H1 (cell line): Measurements from ENCODE around the gene ARHGAP42. TPM values are rescaled to one million over a fixed set of nuclear protein-coding genes. Genes with fewer than 3 reads are reported as not detected.

Experiments
- CTCF ChIA-PET: fragments of 300-600 bp; sonication (Branson Sonifier 250); formaldehyde crosslinking; loops from one replicate; lab custom pipeline; 2021; ENCODE audit not compliant: partially characterized antibody; lab: Charles Lee
- POLR2A ChIA-PET: fragments of 300-600 bp; sonication (Branson Sonifier 250); formaldehyde crosslinking; loops from one replicate; lab custom pipeline; 2021; ENCODE audit warnings: inconsistent platforms; ENCODE audit not compliant: partially characterized antibody; lab: Charles Lee
- DNase-seq, 2 experiments: peaks; one replicate each; pipeline versions ENCODE4 v3.0.0 to v3.0.0-alpha.2; 2010 to 2022; ENCODE audit warnings: low spot score in 2 of 2, low read depth in 1 of 2, mixed read lengths in 1 of 2
- FAIRE-seq: peaks from 2 replicates; lab custom pipeline; 2011; peaks lifted over from hg19 to GRCh38; lab: Jason Lieb, UNC
- H2AFZ ChIP-seq: 2 replicates; pipeline ENCODE4 v1.8.1; 2012; ENCODE audit warnings: low read length, inconsistent platforms
- H2AK5ac ChIP-seq: 2 replicates; pipeline ENCODE4 v1.6.1; 2013; ENCODE audit warnings: low read depth, low read length
- H2BK120ac ChIP-seq: replicated peaks from 2 replicates; pipeline ENCODE3; 2013; ENCODE audit warnings: low read depth, low read length, inconsistent platforms
- H2BK12ac ChIP-seq: 2 replicates; pipeline ENCODE4 v1.6.1; 2013; ENCODE audit warnings: low read depth, low read length
- H2BK15ac ChIP-seq: 2 replicates; pipeline ENCODE4 v1.6.1; 2013; ENCODE audit warnings: low read length
- H2BK20ac ChIP-seq: 2 replicates; pipeline ENCODE4 v1.6.1; 2013; ENCODE audit warnings: low read length
- H2BK5ac ChIP-seq: 2 replicates; pipeline ENCODE4 v1.6.1; 2013; ENCODE audit warnings: low read depth, low read length
- H3K14ac ChIP-seq: 2 replicates; pipeline ENCODE4 v1.6.1; 2013; ENCODE audit warnings: inconsistent platforms; ENCODE audit not compliant: insufficient read length
- H3K18ac ChIP-seq: 2 replicates; pipeline ENCODE4 v1.6.1; 2013; ENCODE audit warnings: low read length; ENCODE audit errors: extremely low read depth
- H3K23ac ChIP-seq: 2 replicates; pipeline ENCODE4 v1.6.1; 2013; ENCODE audit warnings: inconsistent platforms; ENCODE audit not compliant: insufficient read length
- H3K23me2 ChIP-seq: 2 replicates; pipeline ENCODE4 v1.6.1; 2013; ENCODE audit warnings: low read depth, low read length
- H3K27ac ChIP-seq: 2 replicates; pipeline ENCODE4 v1.6.1; 2011; ENCODE audit warnings: low read depth, low read length, inconsistent platforms
- H3K27me3 ChIP-seq, 4 experiments: replicated peaks in 1 of 4; 1 replicate in 1 of 4; 2 replicates in 3 of 4; pipeline versions ENCODE4 v1.6.1 to v1.8.1; 2011 to 2013; ENCODE audit warnings: low read length in 3 of 4, mild to moderate bottlenecking in 3 of 4, inconsistent platforms in 2 of 4, mixed read lengths in 2 of 4, moderate library complexity in 1 of 4; ENCODE audit not compliant: control insufficient read depth in 3 of 4, insufficient read depth in 3 of 4; ENCODE audit errors: extremely low read depth in 1 of 4
- H3K36me3 ChIP-seq, 4 experiments: 2 replicates each; pipeline versions ENCODE4 v1.6.1 to v1.8.1; 2011 to 2013; ENCODE audit warnings: mild to moderate bottlenecking in 4 of 4, low read length in 3 of 4, moderate library complexity in 2 of 4, control low read depth in 1 of 4, inconsistent platforms in 1 of 4; ENCODE audit not compliant: insufficient read depth in 4 of 4, control insufficient read depth in 2 of 4
- H3K4ac ChIP-seq: replicated peaks from 2 replicates; pipeline ENCODE3; 2013; ENCODE audit warnings: low read length, low read depth, mixed read lengths, inconsistent platforms; ENCODE audit not compliant: insufficient read length
- H3K4me1 ChIP-seq, 4 experiments: replicated peaks in 1 of 4; 1 replicate in 1 of 4; 2 replicates in 3 of 4; pipeline versions ENCODE4 v1.6.1 to v1.8.1; 2011 to 2013; ENCODE audit warnings: low read length in 3 of 4, inconsistent platforms in 2 of 4, mixed read lengths in 1 of 4; ENCODE audit not compliant: insufficient read depth in 4 of 4, control insufficient read depth in 3 of 4
- H3K4me2 ChIP-seq, 2 experiments: 2 replicates each; pipeline versions ENCODE4 v1.6.1 to v1.8.1; 2011 to 2013; ENCODE audit warnings: low read depth in 2 of 2, low read length in 2 of 2, control low read depth in 1 of 2, inconsistent platforms in 1 of 2, mild to moderate bottlenecking in 1 of 2; ENCODE audit not compliant: insufficient read depth in 1 of 2
- H3K4me3 ChIP-seq, 4 experiments: fragments of 200-600, 300-600 bp in 1 of 4; sonication (generic), shearing (Covaris generic), sonication (Bioruptor Twin) in 1 of 4; 2 replicates each; pipeline versions ENCODE4 v1.5.1 to v1.8.1; 2011 to 2016; ENCODE audit warnings: low read length in 4 of 4, low read depth in 3 of 4, control low read depth in 2 of 4, inconsistent platforms in 2 of 4, mild to moderate bottlenecking in 2 of 4, mixed read lengths in 1 of 4, moderate library complexity in 1 of 4; ENCODE audit not compliant: insufficient read depth in 2 of 4; ENCODE audit errors: extremely low read depth in 1 of 4
- H3K56ac ChIP-seq: replicated peaks from 2 replicates; pipeline ENCODE3; 2013; ENCODE audit warnings: low read depth, mild to moderate bottlenecking, mixed read lengths, low read length, inconsistent platforms; ENCODE audit not compliant: insufficient read length
- H3K79me1 ChIP-seq: 2 replicates; pipeline ENCODE4 v1.6.1; 2013; ENCODE audit warnings: low read depth, low read length, control low read depth
- H3K79me2 ChIP-seq, 2 experiments: 2 replicates each; pipeline versions ENCODE4 v1.6.1 to v1.8.1; 2012 to 2013; ENCODE audit warnings: low read length in 2 of 2, mild to moderate bottlenecking in 2 of 2, inconsistent platforms in 1 of 2; ENCODE audit not compliant: insufficient read depth in 2 of 2, control insufficient read depth in 1 of 2
- H3K9ac ChIP-seq, 4 experiments: replicated peaks in 1 of 4; 1 replicate in 1 of 4; 2 replicates in 3 of 4; pipeline versions ENCODE4 v1.6.1 to v1.8.1; 2011 to 2013; ENCODE audit warnings: low read depth in 3 of 4, low read length in 3 of 4, control low read depth in 2 of 4, mild to moderate bottlenecking in 2 of 4, moderate library complexity in 2 of 4, inconsistent platforms in 1 of 4; ENCODE audit errors: extremely low read depth in 1 of 4
- H3K9me3 ChIP-seq, 2 experiments: 2 replicates each; pipeline versions ENCODE4 v1.6.1 to v1.8.1; 2012 to 2013; ENCODE audit warnings: mild to moderate bottlenecking in 2 of 2, moderate library complexity in 2 of 2, control low read depth in 1 of 2, inconsistent platforms in 1 of 2, low read depth in 1 of 2, low read length in 1 of 2, mixed read lengths in 1 of 2; ENCODE audit not compliant: insufficient read depth in 2 of 2
- H4K20me1 ChIP-seq, 2 experiments: replicated peaks in 1 of 2; 2 replicates each; pipeline versions ENCODE3 to v1.8.1; 2011 to 2013; ENCODE audit warnings: inconsistent platforms in 2 of 2, low read length in 2 of 2, mild to moderate bottlenecking in 1 of 2; ENCODE audit not compliant: insufficient read depth in 2 of 2, control insufficient read depth in 1 of 2
- H4K5ac ChIP-seq: 2 replicates; pipeline ENCODE4 v1.6.1; 2013; ENCODE audit warnings: low read length, low read depth, mixed read lengths, inconsistent platforms; ENCODE audit not compliant: insufficient read length
- H4K8ac ChIP-seq: 2 replicates; pipeline ENCODE4 v1.8.0; 2013; ENCODE audit warnings: mild to moderate bottlenecking, moderate library complexity, low read length, inconsistent platforms; ENCODE audit not compliant: insufficient read depth; ENCODE audit errors: extremely low read depth
- H4K91ac ChIP-seq: replicated peaks from 2 replicates; pipeline ENCODE3; 2013; ENCODE audit warnings: low read length, mixed read lengths, inconsistent platforms; ENCODE audit not compliant: insufficient read length
- HDAC6 ChIP-seq: IDR thresholded peaks from one replicate; pipeline ENCODE4 v1.7.1; 2012; ENCODE audit warnings: low read depth, mild to moderate bottlenecking, inconsistent platforms, low read length, moderate library complexity
- RAD21 ChIP-seq, 2 experiments: IDR thresholded peaks in 1 of 2; conservative IDR thresholded peaks in 1 of 2; 2 replicates each; pipeline ENCODE4 v1.6.1; 2011; ENCODE audit warnings: low read depth in 2 of 2, low read length in 2 of 2, improper control_type of control experiment in 1 of 2, inconsistent platforms in 1 of 2, mild to moderate bottlenecking in 1 of 2, moderate library complexity in 1 of 2
- WGBS, 2 experiments: shearing (Covaris generic) in 1 of 2; methylation state at CpG; one replicate each; pipeline versions ENCODE4 v1.1.6 to v1.1.7; 2013 to 2015; ENCODE audit warnings: low lambda C conversion rate in 2 of 2, mixed read lengths in 2 of 2, inconsistent platforms in 1 of 2, low coverage in 1 of 2, missing lambda C conversion rate in 1 of 2; ENCODE audit not compliant: insufficient replicate concordance in 2 of 2, insufficient coverage in 1 of 2, insufficient read length in 1 of 2; ENCODE audit errors: extremely low coverage in 1 of 2, missing lambda C conversion rate in 1 of 2; 5-methylcytosine and 5-hydroxymethylcytosine counted together
- polyA plus RNA-seq, 7 experiments: library from polyadenylated mRNA; depleted of rRNA in 3 of 7; stranded (reverse) in 5 of 7; unstranded in 2 of 7; fragments of >200 nt in 5 of 7; fragments of 200-250 nt in 2 of 7; gene quantifications; 1 replicate in 5 of 7; 2 replicates in 1 of 7; 4 replicates in 1 of 7; pipeline versions ENCODE4 v1.2.1 to v1.2.3, GENCODE V29; 2011 to 2013; ENCODE audit warnings: missing spikeins in 2 of 7, mixed read lengths in 2 of 7
- total RNA-seq: library from RNA; stranded (reverse); fragmentation: NEBNext Ultra II Directional; extraction: Animal tissue kit (Norgen Biotek cat#: 25700); gene quantifications from 2 replicates; pipeline ENCODE4 v1.2.1, GENCODE V29; 2021
- TF ChIP-seq, protein P1 (sequence below), 3 experiments: IDR thresholded peaks; 1 replicate in 2 of 3; 2 replicates in 1 of 3; pipeline versions ENCODE4 v1.5.1 to v1.6.1; 2011; ENCODE audit warnings: low read length in 3 of 3, mild to moderate bottlenecking in 3 of 3, inconsistent platforms in 2 of 3, low read depth in 1 of 3, moderate library complexity in 1 of 3; ENCODE audit not compliant: insufficient read depth in 1 of 3; ENCODE audit errors: control extremely low read depth in 1 of 3

ARHGAP42 gene
- total and polyA plus RNA-seq, 2 of the 8 experiments (the other 6 are each of a cell fraction or from before 2014, with no cell fraction given): 22.2 to 33.5 TPM

DNA sequence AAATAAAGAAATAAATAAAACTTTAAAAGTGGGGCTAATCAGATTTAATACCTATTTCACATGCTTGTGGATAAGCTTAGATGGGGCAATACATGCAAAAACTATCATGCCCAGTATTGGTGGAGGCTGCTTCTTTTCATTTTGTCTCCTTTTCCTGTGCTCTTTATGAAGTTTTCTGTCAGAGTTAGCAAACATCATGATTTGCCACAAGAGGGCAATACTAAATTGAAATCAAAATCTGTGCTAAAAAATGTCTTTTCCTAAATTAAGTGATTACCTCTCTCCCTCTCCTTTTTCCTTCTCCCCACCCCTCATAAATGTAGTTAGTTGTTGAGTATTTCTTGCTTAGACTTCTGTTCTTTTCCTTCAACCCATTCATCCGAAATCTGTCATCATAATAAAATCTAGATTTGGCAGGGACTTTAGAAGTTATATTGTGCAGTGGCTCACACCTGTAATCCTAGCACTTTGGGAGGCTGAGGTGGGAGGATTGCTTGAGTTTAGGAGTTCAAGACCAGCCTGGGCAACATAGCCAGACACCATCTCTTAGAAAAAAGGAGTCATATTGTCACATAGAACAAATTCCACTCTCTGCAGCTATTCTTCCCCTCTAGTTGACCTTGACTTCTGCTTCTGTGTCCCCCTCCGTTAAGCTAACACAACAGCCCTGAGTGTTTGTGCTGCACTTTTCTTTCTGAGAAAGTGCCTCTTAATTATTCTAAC lies 4.7 kb upstream of the ARHGAP42 start:
- 78% methylated on average over 2 of the region's 2 CpGs; no CpG with 5 or more reads in 1 of the 2 experiments for WGBS, 2 experiments
- H3K4me3 ChIP-seq: no peak overlapping the region
- TF ChIP-seq HDAC6 (no peak), RAD21 (IDR thresholded peaks at IDR 0.05 in 1 of 2, conservative IDR thresholded peaks at IDR 0.05 in 1 of 2; ENCODE audit: low read depth in 2 of 2, low read length in 2 of 2) (peak; percentile 49 to 54)
- TF ChIP-seq, protein P1, sequence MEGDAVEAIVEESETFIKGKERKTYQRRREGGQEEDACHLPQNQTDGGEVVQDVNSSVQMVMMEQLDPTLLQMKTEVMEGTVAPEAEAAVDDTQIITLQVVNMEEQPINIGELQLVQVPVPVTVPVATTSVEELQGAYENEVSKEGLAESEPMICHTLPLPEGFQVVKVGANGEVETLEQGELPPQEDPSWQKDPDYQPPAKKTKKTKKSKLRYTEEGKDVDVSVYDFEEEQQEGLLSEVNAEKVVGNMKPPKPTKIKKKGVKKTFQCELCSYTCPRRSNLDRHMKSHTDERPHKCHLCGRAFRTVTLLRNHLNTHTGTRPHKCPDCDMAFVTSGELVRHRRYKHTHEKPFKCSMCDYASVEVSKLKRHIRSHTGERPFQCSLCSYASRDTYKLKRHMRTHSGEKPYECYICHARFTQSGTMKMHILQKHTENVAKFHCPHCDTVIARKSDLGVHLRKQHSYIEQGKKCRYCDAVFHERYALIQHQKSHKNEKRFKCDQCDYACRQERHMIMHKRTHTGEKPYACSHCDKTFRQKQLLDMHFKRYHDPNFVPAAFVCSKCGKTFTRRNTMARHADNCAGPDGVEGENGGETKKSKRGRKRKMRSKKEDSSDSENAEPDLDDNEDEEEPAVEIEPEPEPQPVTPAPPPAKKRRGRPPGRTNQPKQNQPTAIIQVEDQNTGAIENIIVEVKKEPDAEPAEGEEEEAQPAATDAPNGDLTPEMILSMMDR (IDR thresholded peaks at IDR 0.05; ENCODE audit: control extremely low read depth in 1 of 3, insufficient read depth in 1 of 3, low read depth in 1 of 3, low read length in 3 of 3): peak in 2 of 3 experiments; percentile 26 to 43; a peak in 2 of 4 replicates

More for the DNA sequence above, 4.7 kb upstream of the ARHGAP42 start:
- no peak overlapping the region for H2BK120ac ChIP-seq
- H2AK5ac ChIP-seq: no peak overlapping the region
- no peak overlapping the region for H3K4ac ChIP-seq
- H3K4me1 ChIP-seq: peaks cover 0 to 5% (median under 1%) of the 10 kb centered on the region in 4 experiments; a peak in 3 of 7 replicates
- FAIRE-seq: peak; percentile 76
- H4K8ac ChIP-seq: no peak overlapping the region
- no peak for DNase-seq
- ChIA-PET CTCF (interaction anchor here (0.6 to 3.9 kb wide), 36 partner anchors 8 to 594 kb away, joined by 3 to 25 read pairs (median 5); no protein-coding TSS in a partner anchor), POLR2A (interaction anchor here (1.0 to 1.3 kb wide), 2 partner anchors 11 kb away, joined by 4 read pairs; no protein-coding TSS in a partner anchor)
- H3K56ac ChIP-seq: no peak overlapping the region
- no peak overlapping the region for H3K4me2 ChIP-seq
- no peak overlapping the region for H2BK15ac ChIP-seq
- H2AFZ ChIP-seq: no peak overlapping the region
- no peaks in the 10 kb centered on the region for H4K20me1 ChIP-seq
- no peaks in the 10 kb centered on the region; the same call in none of the 2 replicates for H3K23me2 ChIP-seq
- H3K79me2 ChIP-seq: no peaks in the 10 kb centered on the region
- no peak overlapping the region for H2BK5ac ChIP-seq
- no peaks in the 10 kb centered on the region for H3K9me3 ChIP-seq
- no peak overlapping the region for H3K14ac ChIP-seq
- H3K9ac ChIP-seq: no peak overlapping the region
- no peak overlapping the region for H4K5ac ChIP-seq
- H2BK20ac ChIP-seq: 0 out of 2 replicates have a peak overlapping the region, but pooled peaks have one; percentile 29
- H4K91ac ChIP-seq: no peak overlapping the region
- no peak overlapping the region for H3K23ac ChIP-seq
- no peak overlapping the region for H3K18ac ChIP-seq
- H3K27me3 ChIP-seq: no peaks in the 10 kb centered on the region
- no peak overlapping the region for H3K27ac ChIP-seq
- no peaks in the 10 kb centered on the region for H3K36me3 ChIP-seq
- H3K79me1 ChIP-seq: no peaks in the 10 kb centered on the region
- no peak overlapping the region for H2BK12ac ChIP-seq
